ENCODE measurements around the gene UNC13B.

Gene UNC13B

GRCh38 chr9:35254984-35255857 lies 93.4 kb downstream of the UNC13B start:
- no peak for DNase-seq (ENCODE audit: low read depth, low spot score)
- ChIA-PET CTCF (interaction anchor here (1.3 to 1.4 kb wide), 2 partner anchors 138 to 140 kb away, joined by 3 to 4 read pairs; no protein-coding TSS in a partner anchor), POLR2A (no interaction called here)
- no peak for TF ChIP-seq CTCF (IDR thresholded peaks at IDR 0.05; ENCODE audit: insufficient read depth, low read length, missing control alignments)
- H3K4me3 ChIP-seq (ENCODE audit: low read depth, low read length): no peak overlapping the region

GRCh38 chr9:35257986-35258659 lies 96.3 kb downstream of the UNC13B start:
- no peak for TF ChIP-seq CTCF (IDR thresholded peaks at IDR 0.05; ENCODE audit: insufficient read depth, low read length, missing control alignments)
- POLR2A ChIA-PET: no interaction called here
- DNase-seq (ENCODE audit: low read depth, low spot score): no peak
- H3K4me3 ChIP-seq (ENCODE audit: low read depth, low read length): no peak overlapping the region
- CTCF ChIA-PET: interaction anchor here (0.6 to 3.8 kb wide), 17 partner anchors 8 to 358 kb away, joined by 3 to 49 read pairs (median 6); partner anchors contain the start of genes ATOSB, PIGO and STOML2

DNA sequence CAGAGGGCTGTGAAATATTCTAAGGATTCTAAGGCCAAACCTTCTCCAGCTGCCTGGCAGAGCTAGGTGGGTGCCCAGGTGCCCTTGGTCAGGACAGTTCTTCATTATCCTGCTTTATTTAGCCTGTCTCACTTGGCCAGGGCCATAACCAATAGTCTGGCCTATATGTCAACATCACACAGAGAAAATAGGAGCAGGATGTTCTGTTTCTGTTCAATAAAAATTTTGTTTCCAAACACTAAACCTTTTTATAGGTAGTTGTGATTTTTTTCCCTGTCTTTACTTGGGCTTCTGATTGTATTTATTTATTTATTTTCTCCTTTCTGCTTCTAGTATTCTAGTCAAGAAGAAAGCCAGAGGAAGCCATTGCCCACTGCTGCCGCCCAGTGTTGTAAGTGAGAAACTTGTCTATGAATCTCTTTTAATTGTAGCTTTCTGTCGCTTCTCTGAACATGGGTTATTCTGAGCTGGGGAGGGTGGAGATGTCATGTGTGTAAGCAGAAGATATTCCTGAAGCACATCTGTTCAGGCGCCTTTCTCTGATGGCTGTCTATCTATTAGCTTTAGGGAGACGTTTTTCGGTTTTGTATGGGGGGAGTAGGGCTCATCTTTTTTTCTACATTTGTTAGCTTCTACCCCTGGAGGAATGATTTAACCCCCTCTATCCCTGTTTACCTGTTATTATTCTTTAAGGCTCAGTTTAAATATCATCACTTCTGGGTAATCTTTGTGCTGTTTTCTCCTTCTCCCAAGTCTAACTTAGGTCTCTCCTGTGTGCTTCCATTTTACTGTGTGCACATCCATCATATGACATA lies 97.1 kb downstream of the UNC13B start:
- TF ChIP-seq CTCF (IDR thresholded peaks at IDR 0.05; ENCODE audit: insufficient read depth, low read length, missing control alignments): peak; percentile 58
- ChIA-PET POLR2A (interaction anchor here (0.5 kb wide), 1 partner anchor 133 kb away, joined by 3 read pairs; no protein-coding TSS in a partner anchor), CTCF (interaction anchor here (0.7 to 3.8 kb wide), 30 partner anchors 9 to 359 kb away, joined by 3 to 49 read pairs (median 5); partner anchors contain the start of genes ATOSB, PIGO and STOML2)
- H3K4me3 ChIP-seq (ENCODE audit: low read depth, low read length): no peak overlapping the region
- peak; percentile 12 for DNase-seq (ENCODE audit: low read depth, low spot score)

DNA sequence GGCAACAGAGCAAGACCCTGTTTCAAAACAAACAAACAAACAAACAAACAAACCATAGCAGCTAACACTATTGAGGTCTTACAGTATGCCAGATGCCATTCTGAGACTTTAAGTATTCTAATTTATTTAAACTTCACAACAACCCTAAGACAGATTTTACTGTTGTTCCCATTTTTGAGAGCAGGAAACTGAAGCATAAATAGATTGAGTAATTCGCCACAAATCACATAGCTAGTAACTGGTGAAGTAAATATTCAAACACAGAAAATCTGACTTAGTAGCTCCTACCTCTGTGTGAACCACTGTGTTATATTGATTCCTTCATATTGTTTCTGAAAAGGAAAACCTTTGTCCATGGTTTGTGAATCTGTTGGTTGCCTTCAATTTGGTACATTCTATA lies 98.4 kb downstream of the UNC13B start:
- ChIA-PET POLR2A (no interaction called here), CTCF (interaction anchor here (0.9 to 3.8 kb wide), 8 partner anchors 12 to 360 kb away, joined by 3 to 49 read pairs (median 7); partner anchors contain the start of gene ATOSB)
- TF ChIP-seq CTCF (IDR thresholded peaks at IDR 0.05; ENCODE audit: insufficient read depth, low read length, missing control alignments): no peak
- H3K4me3 ChIP-seq (ENCODE audit: low read depth, low read length): no peak overlapping the region
- DNase-seq (ENCODE audit: low read depth, low spot score): no peak

DNA sequence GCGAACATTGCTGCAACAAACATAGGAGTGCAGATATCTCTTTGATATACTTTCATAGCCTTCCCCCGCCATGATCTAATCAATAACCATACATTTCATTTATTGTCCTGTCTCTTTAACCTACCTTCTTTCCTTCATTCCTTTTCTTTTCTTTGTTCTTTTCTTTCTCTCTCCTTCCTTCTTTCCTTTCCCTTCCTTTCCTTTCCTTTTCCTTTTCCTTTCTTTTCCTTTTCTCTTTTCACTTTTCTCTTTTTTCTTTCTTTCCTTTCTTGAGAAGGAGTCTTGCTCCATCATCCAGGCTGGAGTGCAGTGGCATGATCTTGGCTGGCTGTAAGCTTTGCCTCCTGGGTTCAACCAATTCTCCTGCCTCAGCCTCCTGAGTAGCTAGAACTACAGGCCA lies 100.3 kb downstream of the UNC13B start:
- DNase-seq (ENCODE audit: low read depth, low spot score): no peak
- CTCF ChIA-PET: interaction anchor here (0.8 to 1.4 kb wide), 5 partner anchors 9 to 292 kb away, joined by 3 to 7 read pairs (median 3); no protein-coding TSS in a partner anchor
- TF ChIP-seq CTCF (IDR thresholded peaks at IDR 0.05; ENCODE audit: insufficient read depth, low read length, missing control alignments): no peak
- POLR2A ChIA-PET: no interaction called here
- no peak overlapping the region for H3K4me3 ChIP-seq (ENCODE audit: low read depth, low read length)

Data from AG04449 (cell line).